K562 (cell line): ENCODE results near the gene CNKSR1. TPM values are rescaled to one million over a fixed set of nuclear protein-coding genes. Genes with fewer than 3 reads are reported as not detected.

Experiments used
- CREBBP ChIP-seq: IDR thresholded peaks from one replicate; pipeline ENCODE4 v1.6.1; 2012; ENCODE audit warnings: low read depth, mild to moderate bottlenecking, control low read depth, inconsistent platforms, low read length
- KLF10 ChIP-seq: fragments of 250-450 bp; sonication (Bioruptor Pico); IDR thresholded peaks from 2 replicates; pipeline ENCODE4 v1.6.1; 2021; ENCODE audit warnings: matching md5 sums
- NR2C2 ChIP-seq, 2 experiments: fragments of 200-800 bp in 1 of 2; sonication (Bioruptor generic) in 1 of 2; sonication (generic) in 1 of 2; formaldehyde crosslinking in 1 of 2; IDR thresholded peaks; 2 replicates each; pipeline versions ENCODE4 v1.6.1 to v1.8.0; 2016 to 2022; ENCODE audit warnings: mild to moderate bottlenecking in 1 of 2, missing compliant biosample characterization in 1 of 2, missing genetic modification characterization in 1 of 2, missing genetic modification reagents in 1 of 2
- RCOR1 ChIP-seq, 2 experiments: IDR thresholded peaks; 2 replicates each; pipeline ENCODE4 v1.6.1; 2012; ENCODE audit warnings: low read depth in 2 of 2, low read length in 2 of 2, borderline replicate concordance in 1 of 2, improper control_type of control experiment in 1 of 2
- SOX6 ChIP-seq: fragments of 450-650 bp; IDR thresholded peaks from 2 replicates; pipeline ENCODE4 v1.6.1; 2014; ENCODE audit warnings: mild to moderate bottlenecking
- ZNF668 ChIP-seq: fragments of 250-450 bp; sonication (Bioruptor Pico); IDR thresholded peaks from 2 replicates; pipeline ENCODE4 v1.8.0; 2022; ENCODE audit warnings: mild to moderate bottlenecking, inconsistent platforms
- polyA plus RNA-seq, 8 experiments: library from polyadenylated mRNA; depleted of rRNA in 4 of 8; stranded (reverse) in 5 of 8; unstranded in 3 of 8; fragments of >200 nt; fragmentation: Nextera tagmentation in 2 of 8; fragmentation: Illumina TruSeq in 1 of 8; extraction: Ambion mirVana in 2 of 8; extraction: Trizol in 1 of 8; gene quantifications; 2 replicates each; pipeline versions ENCODE4 v1.2.1 to v1.2.3, GENCODE V29; 2011 to 2014; ENCODE audit warnings: inconsistent platforms in 1 of 8, missing spikeins in 1 of 8
- total RNA-seq, 7 experiments: library from RNA; depleted of rRNA in 6 of 7; stranded (reverse); fragments of >200 nt in 6 of 7; fragmentation: Illumina TruSeq in 2 of 7; extraction: Trizol in 2 of 7; gene quantifications; 2 replicates each; pipeline versions ENCODE4 v1.2.1 to v1.2.3, GENCODE V29; 2011 to 2021; ENCODE audit warnings: low replicate concordance in 1 of 7
- TF ChIP-seq, protein P1 (sequence below): IDR thresholded peaks from 2 replicates; pipeline ENCODE4 v1.6.1; 2011; ENCODE audit warnings: borderline replicate concordance, low read depth, mild to moderate bottlenecking, moderate library complexity, low read length; ENCODE audit not compliant: insufficient read depth, poor library complexity, severe bottlenecking
- TF ChIP-seq, protein P2 (sequence below): fragments of 450-650 bp; IDR thresholded peaks from 2 replicates; pipeline ENCODE4 v1.6.1; 2014; ENCODE audit warnings: low read depth, mild to moderate bottlenecking, moderate library complexity, borderline replicate concordance
- TF ChIP-seq, protein P3 (sequence below), 3 experiments: IDR thresholded peaks in 2 of 3; conservative IDR thresholded peaks in 1 of 3; 2 replicates each; pipeline ENCODE4 v1.5.1; 2011 to 2012; ENCODE audit warnings: low read length in 3 of 3, mild to moderate bottlenecking in 3 of 3, control low read depth in 2 of 3, improper control_type of control experiment in 1 of 3, inconsistent platforms in 1 of 3, low read depth in 1 of 3, mixed read lengths in 1 of 3, moderate library complexity in 1 of 3; ENCODE audit not compliant: insufficient read depth in 2 of 3

CNKSR1 gene
- total and polyA plus RNA-seq, 9 of the 15 experiments (the other 6 are each of a cell fraction or from before 2014, with no cell fraction given) = 0.03 to 2.8 (median 1.1) TPM

DNA sequence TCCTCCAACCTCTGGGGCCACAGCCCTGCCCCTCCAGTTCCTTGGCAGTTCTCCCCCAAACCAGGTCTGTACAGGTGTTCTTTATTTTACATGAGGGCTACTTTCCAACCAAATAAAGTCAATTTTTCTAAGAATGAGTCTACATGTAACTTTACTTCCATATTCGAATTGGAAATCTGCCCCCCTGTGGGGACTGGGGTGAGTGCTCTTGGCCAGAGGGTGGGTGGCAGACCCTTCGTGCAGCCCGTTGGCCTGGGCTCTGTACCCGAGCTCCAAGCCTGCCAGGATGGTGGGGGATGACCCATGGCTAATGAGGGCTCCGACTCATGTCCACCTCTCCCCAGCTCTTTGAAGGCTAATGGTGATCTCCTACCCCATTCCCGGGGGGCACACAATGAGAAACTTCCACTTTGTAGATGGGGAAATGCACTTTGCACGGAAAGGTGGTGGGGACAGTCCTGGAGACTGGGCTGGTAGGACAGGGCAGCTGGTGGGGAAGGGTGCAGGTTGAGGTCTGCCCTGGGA lies 12.5 kb downstream of the CNKSR1 start (continued):
- TF ChIP-seq, protein P1, sequence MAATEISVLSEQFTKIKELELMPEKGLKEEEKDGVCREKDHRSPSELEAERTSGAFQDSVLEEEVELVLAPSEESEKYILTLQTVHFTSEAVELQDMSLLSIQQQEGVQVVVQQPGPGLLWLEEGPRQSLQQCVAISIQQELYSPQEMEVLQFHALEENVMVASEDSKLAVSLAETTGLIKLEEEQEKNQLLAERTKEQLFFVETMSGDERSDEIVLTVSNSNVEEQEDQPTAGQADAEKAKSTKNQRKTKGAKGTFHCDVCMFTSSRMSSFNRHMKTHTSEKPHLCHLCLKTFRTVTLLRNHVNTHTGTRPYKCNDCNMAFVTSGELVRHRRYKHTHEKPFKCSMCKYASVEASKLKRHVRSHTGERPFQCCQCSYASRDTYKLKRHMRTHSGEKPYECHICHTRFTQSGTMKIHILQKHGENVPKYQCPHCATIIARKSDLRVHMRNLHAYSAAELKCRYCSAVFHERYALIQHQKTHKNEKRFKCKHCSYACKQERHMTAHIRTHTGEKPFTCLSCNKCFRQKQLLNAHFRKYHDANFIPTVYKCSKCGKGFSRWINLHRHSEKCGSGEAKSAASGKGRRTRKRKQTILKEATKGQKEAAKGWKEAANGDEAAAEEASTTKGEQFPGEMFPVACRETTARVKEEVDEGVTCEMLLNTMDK = peak; percentile 85
- TF ChIP-seq ZNF668 (CRISPR knock-in tag) (no peak), SOX6 (no peak), KLF10 (no peak), CREBBP (no peak), RCOR1 (IDR thresholded peaks at IDR 0.05; ENCODE audit: borderline replicate concordance in 1 of 2, low read depth in 2 of 2, low read length in 2 of 2) (no peak), NR2C2 (CRISPR knock-in tag; IDR thresholded peaks at IDR 0.05) (no peak), NR2C2 (tag; IDR thresholded peaks at IDR 0.05) (peak; percentile 88)
- TF ChIP-seq, protein P2, sequence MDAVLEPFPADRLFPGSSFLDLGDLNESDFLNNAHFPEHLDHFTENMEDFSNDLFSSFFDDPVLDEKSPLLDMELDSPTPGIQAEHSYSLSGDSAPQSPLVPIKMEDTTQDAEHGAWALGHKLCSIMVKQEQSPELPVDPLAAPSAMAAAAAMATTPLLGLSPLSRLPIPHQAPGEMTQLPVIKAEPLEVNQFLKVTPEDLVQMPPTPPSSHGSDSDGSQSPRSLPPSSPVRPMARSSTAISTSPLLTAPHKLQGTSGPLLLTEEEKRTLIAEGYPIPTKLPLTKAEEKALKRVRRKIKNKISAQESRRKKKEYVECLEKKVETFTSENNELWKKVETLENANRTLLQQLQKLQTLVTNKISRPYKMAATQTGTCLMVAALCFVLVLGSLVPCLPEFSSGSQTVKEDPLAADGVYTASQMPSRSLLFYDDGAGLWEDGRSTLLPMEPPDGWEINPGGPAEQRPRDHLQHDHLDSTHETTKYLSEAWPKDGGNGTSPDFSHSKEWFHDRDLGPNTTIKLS = no peak; the same call in 1 of the 2 replicates
- TF ChIP-seq, protein P3, sequence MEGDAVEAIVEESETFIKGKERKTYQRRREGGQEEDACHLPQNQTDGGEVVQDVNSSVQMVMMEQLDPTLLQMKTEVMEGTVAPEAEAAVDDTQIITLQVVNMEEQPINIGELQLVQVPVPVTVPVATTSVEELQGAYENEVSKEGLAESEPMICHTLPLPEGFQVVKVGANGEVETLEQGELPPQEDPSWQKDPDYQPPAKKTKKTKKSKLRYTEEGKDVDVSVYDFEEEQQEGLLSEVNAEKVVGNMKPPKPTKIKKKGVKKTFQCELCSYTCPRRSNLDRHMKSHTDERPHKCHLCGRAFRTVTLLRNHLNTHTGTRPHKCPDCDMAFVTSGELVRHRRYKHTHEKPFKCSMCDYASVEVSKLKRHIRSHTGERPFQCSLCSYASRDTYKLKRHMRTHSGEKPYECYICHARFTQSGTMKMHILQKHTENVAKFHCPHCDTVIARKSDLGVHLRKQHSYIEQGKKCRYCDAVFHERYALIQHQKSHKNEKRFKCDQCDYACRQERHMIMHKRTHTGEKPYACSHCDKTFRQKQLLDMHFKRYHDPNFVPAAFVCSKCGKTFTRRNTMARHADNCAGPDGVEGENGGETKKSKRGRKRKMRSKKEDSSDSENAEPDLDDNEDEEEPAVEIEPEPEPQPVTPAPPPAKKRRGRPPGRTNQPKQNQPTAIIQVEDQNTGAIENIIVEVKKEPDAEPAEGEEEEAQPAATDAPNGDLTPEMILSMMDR (IDR thresholded peaks at IDR 0.05 in 2 of 3, conservative IDR thresholded peaks at IDR 0.05 in 1 of 3; ENCODE audit: insufficient read depth in 2 of 3, low read depth in 1 of 3, low read length in 3 of 3) = peak in 2 of 3 experiments; percentile 25 to 37; a peak in 3 of 6 replicates
